HL-60 (cell line): ENCODE results near the gene BLNK.

Source experiments
- POLR2AphosphoS5 ChIP-seq: IDR thresholded peaks from 2 replicates; pipeline ENCODE4 v1.6.1; 2012; ENCODE audit warnings: low read depth
- TF ChIP-seq, protein P1 (sequence below): IDR thresholded peaks from one replicate; pipeline ENCODE4 v1.5.1; 2011; ENCODE audit warnings: low read length, control low read depth, inconsistent platforms; ENCODE audit not compliant: insufficient read depth

DNA sequence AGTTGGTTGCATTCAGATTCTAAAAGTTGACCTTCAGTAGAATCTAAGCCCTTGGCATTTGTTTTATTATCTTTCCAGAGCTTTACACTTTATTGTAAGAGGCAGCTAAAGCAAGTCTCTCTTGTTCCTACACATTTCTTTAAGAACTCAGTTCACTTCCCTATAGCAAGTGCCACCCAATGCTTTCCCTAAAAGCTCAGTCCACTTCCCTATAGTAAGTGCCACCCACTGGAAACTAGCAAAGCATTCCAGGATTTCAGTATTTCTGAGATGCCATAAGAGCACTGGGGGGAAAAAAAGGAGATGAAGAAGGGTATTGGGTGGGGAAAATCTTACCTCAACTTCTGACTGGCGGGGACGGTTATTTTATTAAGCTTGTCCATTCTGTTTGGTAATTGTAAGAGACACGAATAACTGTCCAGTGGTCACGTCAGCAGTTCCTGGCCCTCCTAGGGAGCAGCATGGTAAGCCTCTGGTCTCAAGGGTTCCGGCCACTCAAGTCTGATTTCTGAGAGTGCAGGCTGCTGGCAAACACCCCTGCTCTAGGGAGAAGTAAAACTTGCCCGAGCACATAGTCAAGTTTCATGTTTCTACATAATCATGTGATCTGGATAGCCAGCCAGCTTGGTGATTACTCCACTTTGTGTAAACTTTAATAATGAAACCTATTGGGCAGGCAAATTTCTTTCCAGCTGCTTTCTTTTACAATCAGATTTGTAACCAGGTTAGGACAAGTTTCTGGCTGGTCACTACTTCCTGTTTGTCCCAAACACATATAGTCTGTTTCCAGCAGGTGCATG lies at the start of gene BLNK:
- no peak for TF ChIP-seq POLR2AphosphoS5
- TF ChIP-seq, protein P1, sequence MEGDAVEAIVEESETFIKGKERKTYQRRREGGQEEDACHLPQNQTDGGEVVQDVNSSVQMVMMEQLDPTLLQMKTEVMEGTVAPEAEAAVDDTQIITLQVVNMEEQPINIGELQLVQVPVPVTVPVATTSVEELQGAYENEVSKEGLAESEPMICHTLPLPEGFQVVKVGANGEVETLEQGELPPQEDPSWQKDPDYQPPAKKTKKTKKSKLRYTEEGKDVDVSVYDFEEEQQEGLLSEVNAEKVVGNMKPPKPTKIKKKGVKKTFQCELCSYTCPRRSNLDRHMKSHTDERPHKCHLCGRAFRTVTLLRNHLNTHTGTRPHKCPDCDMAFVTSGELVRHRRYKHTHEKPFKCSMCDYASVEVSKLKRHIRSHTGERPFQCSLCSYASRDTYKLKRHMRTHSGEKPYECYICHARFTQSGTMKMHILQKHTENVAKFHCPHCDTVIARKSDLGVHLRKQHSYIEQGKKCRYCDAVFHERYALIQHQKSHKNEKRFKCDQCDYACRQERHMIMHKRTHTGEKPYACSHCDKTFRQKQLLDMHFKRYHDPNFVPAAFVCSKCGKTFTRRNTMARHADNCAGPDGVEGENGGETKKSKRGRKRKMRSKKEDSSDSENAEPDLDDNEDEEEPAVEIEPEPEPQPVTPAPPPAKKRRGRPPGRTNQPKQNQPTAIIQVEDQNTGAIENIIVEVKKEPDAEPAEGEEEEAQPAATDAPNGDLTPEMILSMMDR = no peak
